Measurements from ENCODE around the gene TADA2B.

TADA2B gene

GRCh38 chr4:7058792-7059191 is 15.6 kb downstream of the TADA2B start:
- no peak for DNase-seq (ENCODE audit: low read depth in 2 of 2)

GRCh38 chr4:7059662-7060061 is 16.5 kb downstream of the TADA2B start:
- no peak for DNase-seq (ENCODE audit: low read depth in 2 of 2)

- DNase-seq (ENCODE audit: low read depth in 2 of 2) = no peak
These were observed 17.4 kb downstream of the TADA2B start for GRCh38 chr4:7060346-7061150.

- DNase-seq (ENCODE audit: low read depth in 2 of 2) = no peak
These were observed 18.6 kb downstream of the TADA2B start for GRCh38 chr4:7061815-7062214.

- DNase-seq (ENCODE audit: low read depth in 2 of 2) = no peak
These were observed 19.6 kb downstream of the TADA2B start for GRCh38 chr4:7062816-7063215.

- DNase-seq (ENCODE audit: low read depth in 2 of 2) = no peak
These were observed 20.2 kb downstream of the TADA2B start for GRCh38 chr4:7063362-7063761.

- DNase-seq (ENCODE audit: low read depth in 2 of 2) = no peak
These were observed 22.8 kb downstream of the TADA2B start for GRCh38 chr4:7066006-7066405.

GRCh38 chr4:7066493-7066892 is 23.3 kb downstream of the TADA2B start:
- no peak for DNase-seq (ENCODE audit: low read depth in 2 of 2)

- DNase-seq (ENCODE audit: low read depth in 2 of 2) = no peak
These were observed 23.9 kb downstream of the TADA2B start for GRCh38 chr4:7067126-7067451.

GRCh38 chr4:7067452-7068278 is 24.5 kb downstream of the TADA2B start, which contains the start of gene GRPEL1:
GRPEL1 (minus strand) TSS chr4:7068064; CDS start chr4:7068032, 32 bp downstream.
- DNase-seq (ENCODE audit: low read depth in 2 of 2) = peak; percentile 100

- DNase-seq (ENCODE audit: low read depth in 2 of 2) = no peak
These were observed 25.2 kb downstream of the TADA2B start for GRCh38 chr4:7068279-7068842.

- no peak for DNase-seq (ENCODE audit: low read depth in 2 of 2)
These were observed 25.7 kb downstream of the TADA2B start for GRCh38 chr4:7068883-7069282.

GRCh38 chr4:7070729-7071511 is 27.7 kb downstream of the TADA2B start:
- DNase-seq (ENCODE audit: low read depth in 2 of 2) = peak; percentile 83 to 85

- no peak for DNase-seq (ENCODE audit: low read depth in 2 of 2)
These were observed 29.9 kb downstream of the TADA2B start for GRCh38 chr4:7073059-7073458.

- DNase-seq (ENCODE audit: low read depth in 2 of 2) = no peak
These were observed 30.6 kb downstream of the TADA2B start for GRCh38 chr4:7073526-7074390.

- DNase-seq (ENCODE audit: low read depth in 2 of 2) = no peak
These were observed 31.3 kb downstream of the TADA2B start for GRCh38 chr4:7074426-7074825.

- DNase-seq (ENCODE audit: low read depth in 2 of 2) = no peak
These were observed 33.0 kb downstream of the TADA2B start for GRCh38 chr4:7075962-7076695.

- no peak for DNase-seq (ENCODE audit: low read depth in 2 of 2)
These were observed 33.5 kb downstream of the TADA2B start for GRCh38 chr4:7076696-7077082.

- no peak for DNase-seq (ENCODE audit: low read depth in 2 of 2)
These were observed 34.2 kb downstream of the TADA2B start for GRCh38 chr4:7077371-7077770.

- no peak for DNase-seq (ENCODE audit: low read depth in 2 of 2)
These were observed 34.9 kb downstream of the TADA2B start for GRCh38 chr4:7078025-7078424.

Measured in activated CD4-positive, alpha-beta T cell treated with anti-CD3 and anti-CD28 coated beads for 24 hours (primary cell).